Measurements from ENCODE around the gene ANTXRL. TPM values are rescaled to one million over a fixed set of nuclear protein-coding genes. Genes with fewer than 3 reads are reported as not detected.

Gene ANTXRL
- total and polyA plus RNA-seq, 2 of the 8 experiments (the other 6 are each of a cell fraction or from before 2014, with no cell fraction given), result not detected

DNA sequence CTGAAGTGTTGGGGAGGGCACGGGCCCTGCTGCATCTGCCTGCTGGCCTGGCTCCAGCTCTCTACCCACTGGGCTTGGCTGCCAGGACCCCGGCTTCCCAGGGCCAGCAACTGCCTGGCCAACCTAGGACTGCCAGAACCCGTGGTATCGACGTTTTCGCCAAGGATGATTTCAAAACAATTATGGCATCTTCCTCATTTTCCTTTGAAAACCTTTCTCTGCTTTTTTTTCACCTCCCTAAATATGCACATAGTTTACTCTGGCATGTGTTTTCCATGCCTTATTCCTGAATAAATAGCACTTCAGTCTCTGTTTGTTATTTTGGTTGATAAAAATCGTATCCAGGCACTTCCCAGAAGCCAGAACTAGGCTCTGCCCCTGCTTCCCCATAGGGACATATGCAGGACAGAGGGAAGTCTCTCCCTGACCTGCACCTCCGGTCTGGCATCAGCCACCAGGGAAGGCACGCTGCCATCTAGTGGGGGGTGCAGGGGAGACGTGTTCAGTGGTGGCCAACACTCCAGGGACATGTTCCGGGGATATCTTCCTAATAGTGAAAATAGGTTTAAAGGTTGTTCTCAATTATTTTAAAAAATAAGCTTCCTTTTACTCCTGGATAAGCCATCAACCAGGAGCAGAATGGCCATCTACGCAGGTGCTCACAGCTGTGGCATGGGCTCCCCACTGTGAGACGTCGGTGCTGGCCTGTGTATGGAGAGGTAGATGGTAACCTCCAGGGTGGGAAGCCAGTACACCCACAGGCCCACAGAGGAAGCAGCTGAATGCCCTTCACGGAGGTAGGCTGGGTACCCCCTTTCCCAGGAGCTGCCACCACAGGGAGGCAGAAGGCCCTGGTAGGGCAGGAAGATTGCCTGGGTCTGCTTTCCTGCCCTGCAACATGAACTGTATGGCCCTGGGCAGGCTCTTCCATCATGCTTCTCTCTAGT lies 30.7 kb upstream of the ANTXRL start (continued):
- TF ChIP-seq HDAC2 (IDR thresholded peaks at IDR 0.05; ENCODE audit: borderline replicate concordance in 1 of 2, low read depth in 2 of 2, low read length in 2 of 2), result no peak
- TF ChIP-seq HDAC6 (IDR thresholded peaks at IDR 0.05; ENCODE audit: low read depth, low read length), result no peak
- TF ChIP-seq, protein P1, sequence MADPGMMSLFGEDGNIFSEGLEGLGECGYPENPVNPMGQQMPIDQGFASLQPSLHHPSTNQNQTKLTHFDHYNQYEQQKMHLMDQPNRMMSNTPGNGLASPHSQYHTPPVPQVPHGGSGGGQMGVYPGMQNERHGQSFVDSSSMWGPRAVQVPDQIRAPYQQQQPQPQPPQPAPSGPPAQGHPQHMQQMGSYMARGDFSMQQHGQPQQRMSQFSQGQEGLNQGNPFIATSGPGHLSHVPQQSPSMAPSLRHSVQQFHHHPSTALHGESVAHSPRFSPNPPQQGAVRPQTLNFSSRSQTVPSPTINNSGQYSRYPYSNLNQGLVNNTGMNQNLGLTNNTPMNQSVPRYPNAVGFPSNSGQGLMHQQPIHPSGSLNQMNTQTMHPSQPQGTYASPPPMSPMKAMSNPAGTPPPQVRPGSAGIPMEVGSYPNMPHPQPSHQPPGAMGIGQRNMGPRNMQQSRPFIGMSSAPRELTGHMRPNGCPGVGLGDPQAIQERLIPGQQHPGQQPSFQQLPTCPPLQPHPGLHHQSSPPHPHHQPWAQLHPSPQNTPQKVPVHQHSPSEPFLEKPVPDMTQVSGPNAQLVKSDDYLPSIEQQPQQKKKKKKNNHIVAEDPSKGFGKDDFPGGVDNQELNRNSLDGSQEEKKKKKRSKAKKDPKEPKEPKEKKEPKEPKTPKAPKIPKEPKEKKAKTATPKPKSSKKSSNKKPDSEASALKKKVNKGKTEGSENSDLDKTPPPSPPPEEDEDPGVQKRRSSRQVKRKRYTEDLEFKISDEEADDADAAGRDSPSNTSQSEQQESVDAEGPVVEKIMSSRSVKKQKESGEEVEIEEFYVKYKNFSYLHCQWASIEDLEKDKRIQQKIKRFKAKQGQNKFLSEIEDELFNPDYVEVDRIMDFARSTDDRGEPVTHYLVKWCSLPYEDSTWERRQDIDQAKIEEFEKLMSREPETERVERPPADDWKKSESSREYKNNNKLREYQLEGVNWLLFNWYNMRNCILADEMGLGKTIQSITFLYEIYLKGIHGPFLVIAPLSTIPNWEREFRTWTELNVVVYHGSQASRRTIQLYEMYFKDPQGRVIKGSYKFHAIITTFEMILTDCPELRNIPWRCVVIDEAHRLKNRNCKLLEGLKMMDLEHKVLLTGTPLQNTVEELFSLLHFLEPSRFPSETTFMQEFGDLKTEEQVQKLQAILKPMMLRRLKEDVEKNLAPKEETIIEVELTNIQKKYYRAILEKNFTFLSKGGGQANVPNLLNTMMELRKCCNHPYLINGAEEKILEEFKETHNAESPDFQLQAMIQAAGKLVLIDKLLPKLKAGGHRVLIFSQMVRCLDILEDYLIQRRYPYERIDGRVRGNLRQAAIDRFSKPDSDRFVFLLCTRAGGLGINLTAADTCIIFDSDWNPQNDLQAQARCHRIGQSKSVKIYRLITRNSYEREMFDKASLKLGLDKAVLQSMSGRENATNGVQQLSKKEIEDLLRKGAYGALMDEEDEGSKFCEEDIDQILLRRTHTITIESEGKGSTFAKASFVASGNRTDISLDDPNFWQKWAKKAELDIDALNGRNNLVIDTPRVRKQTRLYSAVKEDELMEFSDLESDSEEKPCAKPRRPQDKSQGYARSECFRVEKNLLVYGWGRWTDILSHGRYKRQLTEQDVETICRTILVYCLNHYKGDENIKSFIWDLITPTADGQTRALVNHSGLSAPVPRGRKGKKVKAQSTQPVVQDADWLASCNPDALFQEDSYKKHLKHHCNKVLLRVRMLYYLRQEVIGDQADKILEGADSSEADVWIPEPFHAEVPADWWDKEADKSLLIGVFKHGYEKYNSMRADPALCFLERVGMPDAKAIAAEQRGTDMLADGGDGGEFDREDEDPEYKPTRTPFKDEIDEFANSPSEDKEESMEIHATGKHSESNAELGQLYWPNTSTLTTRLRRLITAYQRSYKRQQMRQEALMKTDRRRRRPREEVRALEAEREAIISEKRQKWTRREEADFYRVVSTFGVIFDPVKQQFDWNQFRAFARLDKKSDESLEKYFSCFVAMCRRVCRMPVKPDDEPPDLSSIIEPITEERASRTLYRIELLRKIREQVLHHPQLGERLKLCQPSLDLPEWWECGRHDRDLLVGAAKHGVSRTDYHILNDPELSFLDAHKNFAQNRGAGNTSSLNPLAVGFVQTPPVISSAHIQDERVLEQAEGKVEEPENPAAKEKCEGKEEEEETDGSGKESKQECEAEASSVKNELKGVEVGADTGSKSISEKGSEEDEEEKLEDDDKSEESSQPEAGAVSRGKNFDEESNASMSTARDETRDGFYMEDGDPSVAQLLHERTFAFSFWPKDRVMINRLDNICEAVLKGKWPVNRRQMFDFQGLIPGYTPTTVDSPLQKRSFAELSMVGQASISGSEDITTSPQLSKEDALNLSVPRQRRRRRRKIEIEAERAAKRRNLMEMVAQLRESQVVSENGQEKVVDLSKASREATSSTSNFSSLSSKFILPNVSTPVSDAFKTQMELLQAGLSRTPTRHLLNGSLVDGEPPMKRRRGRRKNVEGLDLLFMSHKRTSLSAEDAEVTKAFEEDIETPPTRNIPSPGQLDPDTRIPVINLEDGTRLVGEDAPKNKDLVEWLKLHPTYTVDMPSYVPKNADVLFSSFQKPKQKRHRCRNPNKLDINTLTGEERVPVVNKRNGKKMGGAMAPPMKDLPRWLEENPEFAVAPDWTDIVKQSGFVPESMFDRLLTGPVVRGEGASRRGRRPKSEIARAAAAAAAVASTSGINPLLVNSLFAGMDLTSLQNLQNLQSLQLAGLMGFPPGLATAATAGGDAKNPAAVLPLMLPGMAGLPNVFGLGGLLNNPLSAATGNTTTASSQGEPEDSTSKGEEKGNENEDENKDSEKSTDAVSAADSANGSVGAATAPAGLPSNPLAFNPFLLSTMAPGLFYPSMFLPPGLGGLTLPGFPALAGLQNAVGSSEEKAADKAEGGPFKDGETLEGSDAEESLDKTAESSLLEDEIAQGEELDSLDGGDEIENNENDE (IDR thresholded peaks at IDR 0.05; ENCODE audit: insufficient replicate concordance, low read length), result no peak
- TF ChIP-seq RXRA (IDR thresholded peaks at IDR 0.05; ENCODE audit: insufficient read depth, low read depth, low read length), result no peak
- TF ChIP-seq POLR2A (IDR thresholded peaks at IDR 0.05; ENCODE audit: control extremely low read depth in 1 of 2, low read depth in 2 of 2, low read length in 2 of 2), result no peak
- TF ChIP-seq TCF12 (IDR thresholded peaks at IDR 0.05; ENCODE audit: low read depth, low read length), result no peak
- TF ChIP-seq FOSL1 (IDR thresholded peaks at IDR 0.05; ENCODE audit: insufficient read depth, low read depth, low read length), result no peak
- TF ChIP-seq CHD2 (IDR thresholded peaks at IDR 0.05; ENCODE audit: low read length), result no peak
- TF ChIP-seq CBX5 (IDR thresholded peaks at IDR 0.05; ENCODE audit: low read depth, low read length), result no peak
- no peak for TF ChIP-seq SRF (IDR thresholded peaks at IDR 0.05; ENCODE audit: low read depth, low read length)

All from H1 (cell line).